GM19397 (cell line): Measurements from ENCODE around the gene SS18L1.
A peak's percentile ranks its signal among the peaks of the same experiment; 100 is the strongest.

Source experiments
- ATAC-seq: cut with Tn5 transposase; IDR thresholded peaks from one replicate; pipeline ENCODE4 v1.9.1; 2021; ENCODE audit warnings: mild to moderate bottlenecking, moderate library complexity; ENCODE audit not compliant: unreplicated experiment

SS18L1 gene

DNA sequence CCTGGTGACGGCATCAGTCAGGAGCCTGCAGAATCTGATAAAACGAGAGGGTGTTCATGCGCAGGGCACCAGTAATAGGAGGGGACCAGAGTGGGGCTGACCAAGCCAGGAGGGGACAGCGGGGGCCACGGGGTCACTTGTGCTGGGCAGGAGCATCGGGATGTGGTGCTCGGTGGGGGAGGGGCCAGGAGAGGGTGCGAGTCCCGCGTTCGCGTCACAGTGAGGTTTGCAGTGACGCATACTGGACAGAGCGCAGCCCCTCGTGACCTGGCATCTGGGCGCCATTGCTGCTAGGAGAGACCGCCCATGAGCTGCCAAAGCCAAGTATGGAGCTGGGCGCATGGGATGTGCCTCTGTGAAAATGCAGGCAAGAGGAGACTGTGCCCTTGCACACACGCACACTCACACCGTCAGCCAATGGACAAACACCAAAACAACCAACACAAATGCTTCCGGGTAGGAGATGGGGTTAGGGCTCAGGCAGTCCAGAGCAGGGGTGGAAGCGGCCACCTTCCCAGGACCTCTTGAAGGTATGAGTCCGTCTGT, 25.4 kb downstream of the SS18L1 start:
- no peak for ATAC-seq

- no peak for ATAC-seq
These were observed 27.0 kb downstream of the SS18L1 start for GRCh38 chr20:62170536-62170935.

- no peak for ATAC-seq
These were observed 27.7 kb downstream of the SS18L1 start for GRCh38 chr20:62171245-62171644.

DNA sequence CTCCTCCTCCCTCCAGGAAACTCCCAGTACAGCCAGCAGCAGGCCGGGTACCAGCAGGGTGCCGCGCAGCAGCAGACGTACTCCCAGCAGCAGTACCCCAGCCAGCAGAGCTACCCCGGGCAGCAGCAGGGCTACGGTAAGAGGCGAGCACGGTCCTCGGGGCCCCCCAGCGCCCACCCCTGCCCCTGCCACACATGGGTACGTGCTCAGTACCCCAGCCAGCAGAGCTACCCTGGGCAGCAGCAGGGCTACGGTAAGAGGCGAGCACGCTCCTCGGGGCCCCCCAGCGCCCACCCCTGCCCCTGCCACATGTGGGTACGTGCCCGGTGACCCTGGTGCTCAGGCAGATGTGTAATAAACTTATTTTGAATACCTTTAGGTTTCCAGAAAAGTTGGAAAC, 29.1 kb downstream of the SS18L1 start:
- ATAC-seq: no peak

GRCh38 chr20:62174021-62174804, 30.6 kb downstream of the SS18L1 start:
- no peak for ATAC-seq

- ATAC-seq: no peak
These were observed 31.5 kb downstream of the SS18L1 start for GRCh38 chr20:62174870-62175624.

DNA sequence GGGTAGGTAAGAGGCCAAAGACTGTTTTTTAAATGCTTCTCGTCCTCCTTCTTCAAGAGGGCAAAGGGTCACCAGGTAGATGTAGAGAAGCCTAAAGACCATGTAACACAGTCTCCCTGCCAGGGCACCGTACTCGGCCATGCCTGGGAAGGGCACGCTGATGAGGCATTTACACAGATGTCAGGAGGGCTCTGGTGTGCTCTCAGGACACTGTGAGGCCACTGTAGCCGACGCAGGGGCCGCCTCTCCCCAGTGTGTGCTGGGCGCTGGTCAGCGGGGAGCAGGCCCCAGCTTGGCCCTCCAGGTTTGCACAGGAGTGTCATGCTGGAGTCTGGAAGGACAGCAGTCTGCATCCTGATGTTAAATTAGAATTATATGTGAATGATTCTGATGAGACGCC, 32.1 kb downstream of the SS18L1 start:
- ATAC-seq: no peak

GRCh38 chr20:62176866-62177265, 33.3 kb downstream of the SS18L1 start:
- no peak for ATAC-seq

- no peak for ATAC-seq
These were observed 33.7 kb downstream of the SS18L1 start for GRCh38 chr20:62177307-62177706.

- ATAC-seq: no peak
These were observed 35.0 kb downstream of the SS18L1 start for GRCh38 chr20:62178316-62179161.

GRCh38 chr20:62179162-62179504, 35.6 kb downstream of the SS18L1 start:
- no peak for ATAC-seq

DNA sequence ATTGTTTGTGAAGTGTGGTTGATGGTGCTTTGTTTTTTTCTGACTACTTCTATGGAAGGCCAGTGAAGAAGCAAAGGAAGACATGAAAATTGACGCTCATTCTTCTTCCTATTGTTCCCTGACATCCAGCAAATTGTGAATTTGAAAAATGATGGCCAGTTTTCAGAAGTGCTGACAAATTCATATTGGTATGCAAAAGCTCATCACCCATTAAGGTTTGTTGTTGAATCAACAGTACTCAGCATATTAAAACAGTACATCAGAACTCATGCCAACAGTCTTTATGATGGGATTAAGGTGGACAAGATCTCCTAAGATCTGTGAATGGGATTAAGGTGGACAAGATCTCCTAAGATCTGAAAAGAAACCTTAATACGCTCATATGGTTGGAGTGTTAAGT, 38.2 kb downstream of the SS18L1 start:
- no peak for ATAC-seq

DNA sequence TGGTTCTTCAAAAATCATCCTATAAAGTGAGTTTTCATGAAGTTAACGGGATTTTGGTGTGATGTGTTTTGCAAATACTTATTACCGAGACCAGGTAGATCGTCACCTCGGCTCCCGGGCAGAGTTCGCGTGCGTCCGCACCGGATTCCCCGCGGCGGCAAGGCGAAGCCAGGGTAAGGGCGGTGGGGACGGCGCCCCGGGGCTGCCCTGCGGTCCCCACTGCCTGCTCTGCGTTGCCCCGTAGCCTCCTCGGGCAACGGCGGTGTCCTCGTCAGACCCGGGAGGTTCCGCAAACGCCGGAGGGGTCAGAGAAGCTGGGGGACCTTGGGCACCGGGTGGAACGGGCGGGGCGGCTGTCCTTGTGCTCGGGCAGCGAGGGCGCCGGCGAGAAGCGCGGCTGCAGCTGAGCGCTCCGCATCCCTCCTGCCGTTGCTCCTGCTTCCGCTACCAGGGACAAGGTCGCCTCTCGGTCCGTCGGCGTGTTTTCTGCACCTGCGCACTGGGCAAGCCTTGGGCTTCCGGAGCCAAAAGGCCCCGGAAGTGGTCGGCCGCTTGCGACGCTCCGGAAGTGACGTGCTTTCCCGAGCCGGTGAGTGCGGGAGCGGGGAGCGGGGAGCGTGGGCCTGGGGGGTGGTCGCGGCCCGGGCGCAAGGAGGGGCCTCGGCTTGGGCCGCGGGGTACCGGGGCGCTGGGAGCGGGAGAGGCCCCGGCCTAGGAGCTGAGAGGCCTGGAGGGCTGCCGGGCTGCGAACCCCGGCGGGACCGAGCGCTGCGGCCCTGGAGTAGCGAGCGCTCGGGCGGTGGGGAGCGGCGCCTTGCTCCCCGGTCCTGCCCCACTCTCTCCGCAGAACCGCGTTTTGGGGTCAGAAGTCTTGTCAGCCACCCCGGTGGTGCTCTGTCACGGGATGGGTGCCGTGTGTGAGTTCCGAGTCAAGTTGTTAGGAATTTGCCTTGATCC, 39.2 kb downstream of the SS18L1 start, which contains the start of gene MTG2:
Gene MTG2, plus strand, starts transcription at position 560 of the 957 bp plus-strand sequence. CDS start 10,393 bp downstream, outside the sequence.
- ATAC-seq: peak; percentile 92

DNA sequence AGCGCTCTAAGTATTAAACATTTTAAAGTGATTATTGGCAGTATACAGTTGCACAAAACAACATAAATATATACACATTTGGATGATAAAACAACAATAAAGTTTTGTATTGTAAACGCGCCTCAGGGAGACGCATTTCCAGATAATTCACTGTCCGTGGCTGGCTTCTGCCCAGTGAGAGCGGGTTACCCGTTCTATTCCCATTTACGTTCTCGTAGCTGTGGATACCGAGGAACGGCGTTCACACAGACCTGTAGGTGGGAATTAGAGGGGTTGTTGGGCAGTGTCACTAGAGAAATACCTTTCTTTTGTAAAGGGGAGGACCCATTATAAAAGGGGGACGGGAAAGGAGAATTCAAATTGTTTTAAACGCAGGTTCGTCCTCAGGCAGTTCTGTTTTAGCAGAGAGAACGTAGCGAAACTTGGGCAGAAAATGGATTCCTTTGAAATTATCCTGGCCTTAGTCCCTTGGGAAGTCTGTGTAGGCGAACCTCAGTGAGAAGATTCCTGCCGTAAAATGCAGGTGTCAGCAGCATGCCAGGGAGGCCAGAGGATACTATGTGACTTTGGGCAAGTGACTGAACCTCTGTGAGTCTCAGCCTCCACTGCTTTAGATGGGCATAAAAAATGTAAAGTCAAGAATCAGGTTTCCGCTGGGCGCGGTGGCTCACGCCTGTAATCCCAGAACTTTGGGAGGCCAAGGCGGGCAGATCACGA, 40.0 kb downstream of the SS18L1 start:
- no peak for ATAC-seq

- no peak for ATAC-seq
These were observed 42.5 kb downstream of the SS18L1 start for GRCh38 chr20:62186096-62186426.

DNA sequence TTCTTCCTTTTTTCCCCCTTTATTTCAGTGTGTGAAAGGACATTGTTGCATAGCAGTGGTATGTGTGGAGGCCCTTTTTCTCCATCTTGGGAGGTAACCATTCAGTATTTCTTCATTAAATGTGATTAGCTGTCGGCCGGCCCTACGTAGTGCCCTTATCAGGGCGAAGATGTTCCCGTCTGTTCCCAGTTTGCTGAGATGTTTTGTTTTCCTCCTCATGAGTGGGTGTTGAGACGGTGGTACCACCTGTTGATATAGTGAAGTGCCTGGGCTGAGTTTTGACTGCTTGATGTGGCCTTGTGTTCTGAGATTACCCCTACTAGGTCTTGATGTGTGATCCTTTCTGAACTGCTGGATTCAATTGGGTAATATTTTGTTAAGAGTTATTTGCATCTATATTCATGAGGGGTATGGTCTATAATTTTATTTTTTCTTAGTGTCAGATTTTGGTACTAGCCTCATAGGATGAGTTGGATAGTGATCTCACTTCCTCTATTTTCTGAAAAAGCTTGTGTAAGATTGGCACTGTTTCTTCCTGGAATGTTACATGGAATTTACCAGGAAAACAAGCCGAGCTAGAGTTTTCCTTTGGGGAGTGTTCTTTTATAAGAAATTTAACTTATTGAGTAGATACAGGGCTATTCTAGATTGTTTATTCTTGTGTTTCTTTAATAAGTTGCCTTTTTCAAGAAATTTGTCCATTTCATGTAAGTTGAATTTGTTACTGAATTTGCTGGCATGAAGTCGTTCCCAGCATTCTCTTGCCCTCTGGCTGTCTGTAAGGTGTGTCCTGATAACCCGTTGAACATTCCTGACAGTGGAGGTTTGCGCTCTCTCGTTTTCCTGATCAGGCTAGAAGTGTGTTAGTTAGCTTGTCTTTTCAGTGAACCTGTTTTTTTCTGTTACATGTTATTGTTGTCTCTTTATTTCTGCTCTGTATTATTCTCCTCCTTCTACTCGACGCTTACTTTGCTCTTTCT, 43.6 kb downstream of the SS18L1 start:
- ATAC-seq: no peak

DNA sequence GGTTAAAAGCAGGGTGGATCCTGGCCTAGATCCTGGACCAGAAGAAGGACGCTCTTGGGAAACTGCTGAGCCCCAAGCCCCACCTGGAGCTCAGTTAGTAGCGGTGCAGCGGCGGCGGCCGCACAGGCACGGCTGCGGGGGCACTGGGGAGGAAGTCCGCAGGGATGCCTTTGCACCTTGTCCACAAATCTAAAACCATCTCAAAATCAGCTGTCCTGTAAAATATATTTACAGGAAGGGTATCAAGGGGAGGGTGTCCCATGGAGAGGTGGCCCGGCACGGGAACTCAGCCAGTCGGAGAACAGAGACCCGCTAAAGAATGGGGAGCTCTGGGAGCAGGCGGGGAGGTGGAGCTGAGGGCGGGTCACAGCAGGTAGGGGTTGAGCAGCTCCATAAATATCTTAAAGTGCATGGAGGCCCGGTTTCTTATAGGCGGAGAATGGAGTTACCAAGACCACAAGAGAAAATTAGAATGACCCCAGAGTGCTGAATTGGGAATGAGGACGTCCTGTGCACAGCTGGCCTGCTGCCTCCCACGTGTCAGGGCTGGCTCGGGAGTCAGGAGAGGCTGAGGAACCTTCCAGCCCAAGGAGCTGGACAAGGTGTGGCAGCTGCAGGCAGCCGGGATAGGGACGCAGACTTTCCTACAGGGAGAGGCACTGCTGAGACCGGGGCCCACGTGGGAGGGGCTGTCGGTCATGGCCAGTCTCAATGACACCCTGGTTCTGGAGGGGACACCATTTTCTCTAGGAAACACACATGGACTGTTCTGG, 47.3 kb downstream of the SS18L1 start:
- ATAC-seq: no peak
